Astrocyte (in vitro differentiated cells and primary cell): Measurements from ENCODE around the gene SNX2. TPM values are rescaled to one million over a fixed set of nuclear protein-coding genes. Genes with fewer than 3 reads are reported as not detected.
"Not testable (repeated sequence)": the region's sequence is repeated elsewhere in the genome, so short reads cannot be mapped to it uniquely, and the experiment has no call there.

ENCODE experiments used
- DNase-seq: peaks from one replicate; pipeline ENCODE4 v3.0.0-alpha.2; 2010; ENCODE audit warnings: low read depth
- FAIRE-seq: peaks from 2 replicates; lab custom pipeline; 2011; peaks lifted over from hg19 to GRCh38; lab: Jason Lieb, UNC
- H2AFZ ChIP-seq: 2 replicates; pipeline ENCODE4 v1.6.0; 2012; ENCODE audit warnings: low read depth, low read length, inconsistent platforms
- H3K27ac ChIP-seq: 2 replicates; pipeline ENCODE4 v1.5.1; 2011; ENCODE audit warnings: low read depth, low read length, inconsistent platforms
- H3K27me3 ChIP-seq: 2 replicates; pipeline ENCODE4 v1.6.0; 2011; ENCODE audit warnings: low read length, inconsistent platforms; ENCODE audit not compliant: insufficient read depth
- H3K36me3 ChIP-seq: 2 replicates; pipeline ENCODE4 v1.5.1; 2011; ENCODE audit warnings: low read length, inconsistent platforms; ENCODE audit not compliant: insufficient read depth
- H3K4me1 ChIP-seq: 2 replicates; pipeline ENCODE4 v1.5.1; 2011; ENCODE audit warnings: low read length, inconsistent platforms; ENCODE audit not compliant: insufficient read depth
- H3K4me2 ChIP-seq: 2 replicates; pipeline ENCODE4 v1.6.0; 2012; ENCODE audit warnings: low read length, inconsistent platforms
- H3K4me3 ChIP-seq: 2 replicates; pipeline ENCODE4 v1.5.1; 2011; ENCODE audit warnings: low read depth, mild to moderate bottlenecking, low read length, inconsistent platforms; ENCODE audit not compliant: insufficient read depth
- H3K79me2 ChIP-seq: 2 replicates; pipeline ENCODE4 v1.6.0; 2012; ENCODE audit warnings: mild to moderate bottlenecking, low read length, inconsistent platforms; ENCODE audit not compliant: insufficient read depth
- H3K9ac ChIP-seq: 2 replicates; pipeline ENCODE4 v1.6.0; 2012; ENCODE audit warnings: mild to moderate bottlenecking, low read length, inconsistent platforms
- H3K9me3 ChIP-seq: 2 replicates; pipeline ENCODE4 v1.5.1; 2012; ENCODE audit warnings: low read depth, mild to moderate bottlenecking, low read length, inconsistent platforms; ENCODE audit not compliant: insufficient read depth
- H4K20me1 ChIP-seq: 2 replicates; pipeline ENCODE4 v1.6.0; 2012; ENCODE audit warnings: low read length, inconsistent platforms; ENCODE audit not compliant: insufficient read depth
- H3K27ac Mint-ChIP-seq: one replicate; pipeline ENCODE4 v1.8.0; 2021; ENCODE audit warnings: mild to moderate bottlenecking, mixed read lengths; ENCODE audit not compliant: unreplicated experiment
- H3K27me3 Mint-ChIP-seq: one replicate; pipeline ENCODE4 v1.8.0; 2021; ENCODE audit warnings: low read depth, mixed read lengths; ENCODE audit not compliant: unreplicated experiment
- H3K36me3 Mint-ChIP-seq: one replicate; pipeline ENCODE4 v1.8.0; 2021; ENCODE audit warnings: low read depth, mixed read lengths; ENCODE audit not compliant: unreplicated experiment
- H3K4me1 Mint-ChIP-seq: one replicate; pipeline ENCODE4 v1.8.0; 2021; ENCODE audit warnings: low read depth, mixed read lengths; ENCODE audit not compliant: unreplicated experiment
- H3K4me3 Mint-ChIP-seq: one replicate; pipeline ENCODE4 v1.8.0; 2021; ENCODE audit warnings: mild to moderate bottlenecking, moderate library complexity, mixed read lengths; ENCODE audit not compliant: unreplicated experiment
- H3K9me3 Mint-ChIP-seq: one replicate; pipeline ENCODE4 v1.8.0; 2021; ENCODE audit warnings: mild to moderate bottlenecking, mixed read lengths; ENCODE audit not compliant: unreplicated experiment
- CTCF ChIP-seq: IDR thresholded peaks from 2 replicates; pipeline ENCODE4 v1.5.1; 2011; ENCODE audit warnings: low read depth, mild to moderate bottlenecking, inconsistent platforms, low read length, moderate library complexity; ENCODE audit not compliant: insufficient read depth
- EZH2 ChIP-seq: IDR thresholded peaks from 2 replicates; pipeline ENCODE4 v1.6.1; 2012; ENCODE audit warnings: mild to moderate bottlenecking, low read length, inconsistent platforms; ENCODE audit not compliant: insufficient read depth
- total RNA-seq: library from RNA; stranded (reverse); gene quantifications from 2 replicates; pipeline ENCODE4 v1.2.1, GENCODE V29; 2021

The SNX2 gene
- total RNA-seq, 1 donor from 2014 or later = 87.2 TPM

GRCh38 chr5:122761115-122761514 lies 13.8 kb upstream of the SNX2 start:
- H3K79me2 ChIP-seq = no peaks in the 10 kb centered on the region
- H3K4me2 ChIP-seq = no peak overlapping the region
- H3K9me3 ChIP-seq = no peaks in the 10 kb centered on the region
- H2AFZ ChIP-seq = no peak overlapping the region
- H4K20me1 ChIP-seq = no peaks in the 10 kb centered on the region
- H3K27ac Mint-ChIP-seq = no peak overlapping the region
- no peak for DNase-seq
- no peak overlapping the region for H3K4me3 ChIP-seq
- H3K27me3 ChIP-seq = no peaks in the 10 kb centered on the region
- H3K4me1 Mint-ChIP-seq = peaks cover 10% of the 10 kb centered on the region
- H3K4me3 Mint-ChIP-seq = no peak overlapping the region
- no peaks in the 10 kb centered on the region for H3K27me3 Mint-ChIP-seq
- no peaks in the 10 kb centered on the region for H3K4me1 ChIP-seq
- H3K9me3 Mint-ChIP-seq = no peaks in the 10 kb centered on the region
- FAIRE-seq = no peak
- no peaks in the 10 kb centered on the region for H3K36me3 ChIP-seq
- H3K36me3 Mint-ChIP-seq = no peaks in the 10 kb centered on the region
- no peak overlapping the region for H3K9ac ChIP-seq
- TF ChIP-seq CTCF = no peak
- TF ChIP-seq EZH2 = no peak
- H3K27ac ChIP-seq = no peak overlapping the region

DNA sequence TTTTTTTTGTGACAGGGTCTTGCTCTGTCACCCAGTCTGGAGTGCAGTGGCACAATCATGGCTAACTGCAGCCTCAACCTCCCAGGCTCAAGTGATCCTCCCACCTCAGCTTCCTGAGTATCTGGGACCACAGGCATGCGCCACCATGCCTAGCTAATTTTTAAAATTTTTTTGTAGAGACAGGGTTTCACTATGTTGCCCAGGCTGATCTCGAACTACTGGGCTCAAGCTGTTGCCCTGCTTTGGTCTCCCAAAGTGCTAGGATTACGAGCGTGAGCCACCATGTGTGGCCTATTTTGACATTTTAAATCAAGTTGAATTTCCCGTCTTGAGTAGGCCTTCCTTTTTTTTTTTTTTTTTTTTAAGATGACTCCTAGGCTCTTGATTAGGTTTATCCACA lies 13.0 kb upstream of the SNX2 start:
- not testable (repeated sequence) for H4K20me1 ChIP-seq, H3K36me3 Mint-ChIP-seq, H3K4me1 ChIP-seq, FAIRE-seq, H3K36me3 ChIP-seq, H2AFZ ChIP-seq, H3K4me1 Mint-ChIP-seq, H3K79me2 ChIP-seq, H3K27ac Mint-ChIP-seq, H3K9ac ChIP-seq, H3K9me3 Mint-ChIP-seq, H3K9me3 ChIP-seq, H3K4me2 ChIP-seq, DNase-seq, H3K27ac ChIP-seq, H3K4me3 ChIP-seq, H3K27me3 Mint-ChIP-seq, H3K4me3 Mint-ChIP-seq, H3K27me3 ChIP-seq

- Histone ChIP-seq H3K4me1 (no peaks in the 10 kb centered on the region), H3K9ac (no peak overlapping the region), H3K36me3 (no peaks in the 10 kb centered on the region), H4K20me1 (no peaks in the 10 kb centered on the region), H3K4me3 (no peak overlapping the region), H3K9me3 (no peaks in the 10 kb centered on the region), H3K4me2 (no peak overlapping the region), H3K27me3 (no peaks in the 10 kb centered on the region), H3K79me2 (no peaks in the 10 kb centered on the region), H2AFZ (no peak overlapping the region), H3K27ac (no peak overlapping the region)
- Mint-ChIP-seq H3K27ac (no peak overlapping the region), H3K4me1 (no peaks in the 10 kb centered on the region), H3K36me3 (no peaks in the 10 kb centered on the region), H3K27me3 (no peaks in the 10 kb centered on the region), H3K4me3 (no peak overlapping the region), H3K9me3 (no peaks in the 10 kb centered on the region)
- no peak for DNase-seq
- no peak for FAIRE-seq
- TF ChIP-seq EZH2 (no peak), CTCF (no peak)
Measured at GRCh38 chr5:122766130-122766529, 8.8 kb upstream of the SNX2 start.
